WI38 (cell line): ENCODE data around the gene ZCWPW2.

Experiments
- H3K4me3 ChIP-seq: 2 replicates; pipeline ENCODE4 v1.5.1; 2011; ENCODE audit warnings: low read depth, mild to moderate bottlenecking, control low read depth, low read length
- CTCF ChIP-seq: IDR thresholded peaks from 2 replicates; pipeline ENCODE4 v1.5.1; 2012; ENCODE audit warnings: low read depth, mild to moderate bottlenecking, control low read depth, low read length

ZCWPW2 gene, protein sequence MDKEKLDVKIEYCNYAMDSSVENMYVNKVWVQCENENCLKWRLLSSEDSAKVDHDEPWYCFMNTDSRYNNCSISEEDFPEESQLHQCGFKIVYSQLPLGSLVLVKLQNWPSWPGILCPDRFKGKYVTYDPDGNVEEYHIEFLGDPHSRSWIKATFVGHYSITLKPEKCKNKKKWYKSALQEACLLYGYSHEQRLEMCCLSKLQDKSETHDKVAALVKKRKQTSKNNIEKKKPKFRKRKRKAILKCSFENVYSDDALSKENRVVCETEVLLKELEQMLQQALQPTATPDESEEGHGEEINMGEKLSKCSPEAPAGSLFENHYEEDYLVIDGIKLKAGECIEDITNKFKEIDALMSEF

DNA sequence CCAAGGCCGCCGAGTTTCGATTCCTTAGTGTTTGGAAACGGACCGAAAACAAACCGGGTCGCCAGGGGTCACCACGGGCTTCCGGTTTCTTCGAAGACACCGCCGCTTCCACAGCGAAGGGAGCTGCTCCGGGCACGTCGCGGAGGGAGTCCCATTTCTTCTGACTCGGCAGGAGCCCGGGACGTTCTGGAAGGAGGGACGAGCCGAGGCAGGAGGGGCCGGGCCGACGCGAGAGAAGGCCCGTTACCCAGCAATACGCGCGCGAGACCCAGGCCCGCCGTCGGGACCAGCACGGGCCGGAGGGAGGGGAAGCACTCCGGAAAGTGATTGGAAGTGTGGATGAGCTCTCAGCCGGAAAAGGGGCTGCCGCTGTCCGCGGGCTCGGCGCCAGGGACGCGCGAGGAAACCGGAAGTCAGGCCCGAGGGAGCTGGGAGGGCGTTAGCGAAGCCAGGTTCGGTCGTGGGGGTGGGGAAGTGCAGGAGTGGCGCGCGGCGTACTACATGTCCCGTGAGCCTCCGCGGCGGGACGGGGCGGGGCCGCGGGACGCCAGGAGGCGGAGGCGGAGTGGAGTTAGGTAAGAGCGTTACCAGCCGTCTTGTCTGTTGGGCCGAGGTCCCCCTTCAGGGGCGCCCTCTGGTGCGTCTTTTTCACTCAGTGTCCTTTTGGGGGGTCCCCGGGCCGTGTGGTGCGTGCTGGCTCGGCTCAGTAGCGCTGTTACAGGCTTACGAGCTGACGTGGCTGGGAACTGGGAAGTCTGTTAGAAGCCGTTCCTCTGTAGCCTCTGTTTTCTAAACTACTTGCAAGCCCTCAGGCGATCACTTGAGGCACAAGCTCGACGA, at the start of gene ZCWPW2, which contains the start of gene AZI2:
Gene ZCWPW2 (plus strand): TSS at position 93 of the 840 bp plus-strand sequence. CDS start 64,348 bp downstream, outside the sequence.
Gene AZI2 (minus strand): TSS at position 196 of the 840 bp plus-strand sequence. CDS start 8,207 bp downstream, outside the sequence.
- TF ChIP-seq CTCF = no peak
- peak within 1 kb of the TSS; percentile 69 for H3K4me3 ChIP-seq

GRCh38 chr3:28299705-28300104, 48.8 kb upstream of the ZCWPW2 start:
- H3K4me3 ChIP-seq = no peak overlapping the region
- no peak for TF ChIP-seq CTCF

DNA sequence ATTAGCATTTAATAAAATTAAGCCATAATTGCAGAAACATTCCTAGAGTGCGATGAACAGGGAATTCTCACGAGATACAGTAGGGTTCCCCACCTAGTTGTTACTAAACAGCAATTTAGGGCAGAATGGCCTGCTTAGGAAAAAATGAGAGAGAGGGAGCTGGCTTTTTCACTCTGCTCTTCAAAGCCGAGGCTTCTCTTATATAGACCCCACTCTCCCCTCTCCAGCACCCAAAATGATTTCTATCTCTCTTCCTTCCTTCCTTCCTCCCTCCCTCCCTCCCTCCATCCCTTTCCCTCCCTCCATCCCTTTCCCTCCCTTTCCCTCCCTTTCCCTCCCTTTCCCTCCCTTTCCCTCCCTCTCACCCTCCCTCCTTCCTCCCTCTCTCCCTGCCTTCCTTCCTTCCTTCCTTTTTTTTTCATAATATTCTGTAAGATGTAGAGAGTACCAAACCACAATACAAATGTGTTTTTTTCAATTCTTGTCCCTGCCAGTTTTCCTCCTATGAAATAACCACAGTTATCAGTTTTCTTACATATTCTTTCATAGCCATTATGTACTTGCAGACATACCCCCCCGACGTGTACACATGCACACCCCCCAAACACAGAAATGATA, 48.1 kb upstream of the ZCWPW2 start:
- TF ChIP-seq CTCF = no peak

DNA sequence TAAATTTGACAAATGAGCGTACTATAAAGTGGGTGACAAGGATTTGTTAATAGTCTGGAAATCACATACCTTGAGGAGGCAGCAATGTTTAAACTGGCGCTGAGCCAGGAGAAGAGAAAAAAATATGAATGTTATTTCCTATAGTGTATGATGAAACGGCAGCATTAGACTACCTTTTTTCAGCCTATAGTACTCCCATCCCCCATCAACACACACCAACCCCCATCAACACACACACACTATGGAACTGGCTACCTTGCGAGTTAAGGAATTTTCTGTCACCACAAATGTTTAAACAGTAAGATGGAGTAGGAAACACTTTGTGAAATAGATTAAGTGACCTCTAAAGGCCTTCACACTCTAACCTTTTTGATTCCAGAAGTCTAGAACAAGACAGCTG, 46.8 kb upstream of the ZCWPW2 start:
- no peak overlapping the region for H3K4me3 ChIP-seq
- no peak for TF ChIP-seq CTCF

More for the DNA sequence above, 48.1 kb upstream of the ZCWPW2 start:
- no peak overlapping the region for H3K4me3 ChIP-seq

- H3K4me3 ChIP-seq = no peak overlapping the region
- TF ChIP-seq CTCF = no peak
These were observed 40.3 kb upstream of the ZCWPW2 start for GRCh38 chr3:28308196-28308595.

GRCh38 chr3:28315711-28316110, 32.8 kb upstream of the ZCWPW2 start:
- TF ChIP-seq CTCF = no peak
- no peak overlapping the region for H3K4me3 ChIP-seq
